Liver (tissue), 9 donors: ENCODE results near the gene MUC21. TPM values are rescaled to one million over a fixed set of nuclear protein-coding genes. Genes with fewer than 3 reads are reported as not detected.
"Not testable (repeated sequence)": the region's sequence is repeated elsewhere in the genome, so short reads cannot be mapped to it uniquely, and the experiment has no call there.

Experiments used
- DNase-seq: peaks from one replicate; pipeline ENCODE4 v3.0.0-alpha.2; 2017; ENCODE audit warnings: low spot score
- H3K27ac ChIP-seq, 2 donors: one replicate each; pipeline ENCODE4 v1.7.0; 2013; ENCODE audit warnings: inconsistent platforms in 2 of 2, low read length in 2 of 2, control low read depth in 1 of 2, low read depth in 1 of 2, mild to moderate bottlenecking in 1 of 2
- H3K27me3 ChIP-seq, 4 donors: one replicate each; pipeline versions ENCODE4 v1.6.1 to v1.7.0; 2013; ENCODE audit warnings: low read length in 3 of 4, inconsistent platforms in 1 of 4, mild to moderate bottlenecking in 1 of 4, moderate library complexity in 1 of 4; ENCODE audit not compliant: control insufficient read depth in 4 of 4, insufficient read depth in 4 of 4
- H3K36me3 ChIP-seq, 4 donors: one replicate each; pipeline versions ENCODE4 v1.6.1 to v1.7.0; 2013; ENCODE audit warnings: low read length in 3 of 4, mild to moderate bottlenecking in 3 of 4, low read depth in 1 of 4, moderate library complexity in 1 of 4; ENCODE audit not compliant: control insufficient read depth in 4 of 4, insufficient read depth in 3 of 4
- H3K4me1 ChIP-seq, 4 donors: one replicate each; pipeline versions ENCODE4 v1.6.1 to v1.7.0; 2013; ENCODE audit warnings: low read length in 3 of 4, mild to moderate bottlenecking in 3 of 4, moderate library complexity in 1 of 4; ENCODE audit not compliant: control insufficient read depth in 4 of 4, insufficient read depth in 4 of 4
- H3K4me3 ChIP-seq, 3 donors: one replicate each; pipeline versions ENCODE4 v1.6.1 to v1.7.0; 2013; ENCODE audit warnings: low read length in 3 of 3, control low read depth in 1 of 3, low read depth in 1 of 3, mild to moderate bottlenecking in 1 of 3
- H3K9ac ChIP-seq, 2 donors: one replicate each; pipeline ENCODE4 v1.7.0; 2013; ENCODE audit warnings: low read length in 2 of 2, mild to moderate bottlenecking in 2 of 2, moderate library complexity in 2 of 2, control low read depth in 1 of 2, low read depth in 1 of 2
- H3K9me3 ChIP-seq, 4 donors: one replicate each; pipeline versions ENCODE4 v1.6.1 to v1.7.0; 2013; ENCODE audit warnings: low read length in 3 of 4; ENCODE audit not compliant: control insufficient read depth in 4 of 4
- EGR1 ChIP-seq, 2 donors: IDR thresholded peaks; 2 replicates each; pipeline ENCODE4 v1.6.1; 2016 to 2018; ENCODE audit warnings: antibody characterized with exemption in 2 of 2, low read depth in 2 of 2
- FOXA1 ChIP-seq: IDR thresholded peaks from 2 replicates; pipeline ENCODE4 v1.6.1; 2016; ENCODE audit warnings: antibody characterized with exemption
- FOXA2 ChIP-seq: IDR thresholded peaks from 2 replicates; pipeline ENCODE4 v1.6.1; 2016; ENCODE audit warnings: antibody characterized with exemption
- GABPA ChIP-seq, 2 donors: IDR thresholded peaks in 1 of 2; conservative IDR thresholded peaks in 1 of 2; 2 replicates each; pipeline ENCODE4 v1.6.1; 2016; ENCODE audit warnings: antibody characterized with exemption in 2 of 2, mild to moderate bottlenecking in 1 of 2, moderate library complexity in 1 of 2
- HNF4A ChIP-seq, 2 donors: conservative IDR thresholded peaks; 2 replicates each; pipeline ENCODE4 v1.6.1; 2016; ENCODE audit warnings: antibody characterized with exemption in 2 of 2, mild to moderate bottlenecking in 2 of 2
- HNF4G ChIP-seq: IDR thresholded peaks from 2 replicates; pipeline ENCODE4 v1.6.1; 2016; ENCODE audit warnings: antibody characterized with exemption
- JUND ChIP-seq, 2 donors: IDR thresholded peaks; 2 replicates each; pipeline ENCODE4 v1.6.1; 2016; ENCODE audit warnings: antibody characterized with exemption in 2 of 2
- MAX ChIP-seq: IDR thresholded peaks from 2 replicates; pipeline ENCODE4 v1.6.1; 2016; ENCODE audit warnings: antibody characterized with exemption
- NR2F2 ChIP-seq: IDR thresholded peaks from 2 replicates; pipeline ENCODE4 v1.6.1; 2016; ENCODE audit warnings: antibody characterized with exemption
- RAD21 ChIP-seq, 2 donors: IDR thresholded peaks; 2 replicates each; pipeline ENCODE4 v1.6.1; 2016; ENCODE audit warnings: antibody characterized with exemption in 2 of 2, mild to moderate bottlenecking in 2 of 2
- REST ChIP-seq: IDR thresholded peaks from 2 replicates; pipeline ENCODE4 v1.6.1; 2016; ENCODE audit warnings: antibody characterized with exemption, mild to moderate bottlenecking
- RXRA ChIP-seq, 2 donors: IDR thresholded peaks; 2 replicates each; pipeline ENCODE4 v1.6.1; 2017 to 2018; ENCODE audit warnings: antibody characterized with exemption in 2 of 2, mild to moderate bottlenecking in 1 of 2
- SP1 ChIP-seq: IDR thresholded peaks from 2 replicates; pipeline ENCODE4 v1.6.1; 2018; ENCODE audit warnings: antibody characterized with exemption, mild to moderate bottlenecking
- TAF1 ChIP-seq: conservative IDR thresholded peaks from 2 replicates; pipeline ENCODE4 v1.6.1; 2016; ENCODE audit warnings: antibody characterized with exemption, mild to moderate bottlenecking
- YY1 ChIP-seq: IDR thresholded peaks from 2 replicates; pipeline ENCODE4 v1.6.1; 2016; ENCODE audit warnings: antibody characterized with exemption, mild to moderate bottlenecking
- WGBS: extraction: QIAGEN DNeasy Blood & Tissue Kit; methylation state at CpG from one replicate; pipeline ENCODE4 v1.1.7; 2013; 5-methylcytosine and 5-hydroxymethylcytosine counted together
- polyA plus RNA-seq, 2 donors: library from polyadenylated mRNA; stranded (reverse) in 1 of 2; unstranded in 1 of 2; fragments of 200-250 nt in 1 of 2; fragments of >200 nt in 1 of 2; fragmentation: Nextera tagmentation in 1 of 2; extraction: Ambion mirVana in 1 of 2; gene quantifications; one replicate each; pipeline versions ENCODE4 v1.2.1 to v1.2.3, GENCODE V29; 2013 to 2015
- total RNA-seq, 2 donors: library from RNA; depleted of rRNA; stranded (reverse); fragments of >200 nt; gene quantifications; one replicate each; pipeline ENCODE4 v1.2.3, GENCODE V29; 2014
- TF ChIP-seq, protein P1 (sequence below): fragments of 150-350 bp; IDR thresholded peaks from 2 replicates; pipeline ENCODE4 v1.5.1; 2017; ENCODE audit warnings: improper control_type of control experiment, low read depth, low read length; ENCODE audit not compliant: missing input control
- TF ChIP-seq, protein P2 (sequence below): IDR thresholded peaks from 2 replicates; pipeline ENCODE4 v1.6.1; 2016; ENCODE audit warnings: antibody characterized with exemption
- TF ChIP-seq, protein P3 (sequence below): IDR thresholded peaks from 2 replicates; pipeline ENCODE4 v1.6.1; 2016; ENCODE audit warnings: antibody characterized with exemption
- donor health status: healthy.
- donor health status: healthy.
- donor health status: healthy.
- donor health status: healthy.
- donor health status: healthy.

Gene MUC21
- total and polyA plus RNA-seq, 4 donors: 0.02 TPM; not detected in 3

GRCh38 chr6:30966154-30966553, 17.4 kb upstream of the MUC21 start:
- 80% methylated on average over 3 of the region's 3 CpGs for WGBS
- Histone ChIP-seq H3K9ac (no peak overlapping the region), H3K27me3 (no peaks in the 10 kb centered on the region), H3K4me1 (no peaks in the 10 kb centered on the region), H3K4me3 (no peak overlapping the region), H3K36me3 (no peaks in the 10 kb centered on the region), H3K9me3 (no peaks in the 10 kb centered on the region), H3K27ac (no peak overlapping the region)
- TF ChIP-seq HNF4G (no peak), TAF1 (no peak), REST (no peak), FOXA2 (no peak)
- no peak for DNase-seq

GRCh38 chr6:30969171-30969570, 14.3 kb upstream of the MUC21 start:
- H3K4me3 ChIP-seq, H3K4me1 ChIP-seq, H3K9ac ChIP-seq, H3K27ac ChIP-seq, H3K27me3 ChIP-seq, H3K9me3 ChIP-seq, H3K36me3 ChIP-seq, DNase-seq: not testable (repeated sequence)
- WGBS: 93% methylated on average over 6 of the region's 6 CpGs

DNA sequence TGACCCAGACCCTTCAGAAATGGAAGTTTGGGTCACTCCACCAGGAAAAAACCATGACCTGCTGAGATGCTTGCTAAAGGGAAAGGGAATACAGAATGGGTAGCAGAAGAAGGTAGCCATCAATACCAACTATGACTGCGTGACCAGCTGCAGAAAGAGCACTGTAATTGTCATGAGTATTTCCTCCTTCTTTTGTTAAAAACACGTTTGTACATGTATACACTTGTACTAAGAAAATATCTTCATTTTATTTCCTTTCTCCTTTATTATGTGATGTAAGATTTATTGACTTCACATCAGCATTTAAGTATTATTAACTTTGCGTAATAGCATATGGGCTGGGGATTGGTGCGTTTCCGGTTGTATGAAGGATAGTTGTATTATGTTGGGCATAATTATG, 12.6 kb upstream of the MUC21 start:
- no peak overlapping the region for H3K4me3 ChIP-seq
- no peaks in the 10 kb centered on the region for H3K4me1 ChIP-seq
- no peak for TF ChIP-seq TAF1
- TF ChIP-seq EGR1 (IDR thresholded peaks at IDR 0.05; ENCODE audit: low read depth in 2 of 2): no peak
- TF ChIP-seq YY1: no peak
- peaks cover 0 to 6% (median 0%) of the 10 kb centered on the region in 4 donors for H3K27me3 ChIP-seq
- no peaks in the 10 kb centered on the region for H3K9me3 ChIP-seq
- no peaks in the 10 kb centered on the region for H3K36me3 ChIP-seq
- 82% methylated on average over 5 of the region's 5 CpGs for WGBS
- no peak overlapping the region for H3K27ac ChIP-seq
- H3K9ac ChIP-seq: no peak overlapping the region
- no peak for DNase-seq

GRCh38 chr6:30972816-30973215, 10.7 kb upstream of the MUC21 start:
- Histone ChIP-seq H3K36me3 (no peaks in the 10 kb centered on the region), H3K9ac (no peak overlapping the region), H3K4me1 (no peaks in the 10 kb centered on the region), H3K27me3 (peaks cover 0 to 6% (median 0%) of the 10 kb centered on the region in 4 donors), H3K27ac (no peak overlapping the region), H3K4me3 (no peak overlapping the region), H3K9me3 (no peaks in the 10 kb centered on the region)
- DNase-seq: no peak
- WGBS: 88% methylated on average over 4 of the region's 4 CpGs
- no peak for TF ChIP-seq EGR1 (IDR thresholded peaks at IDR 0.05; ENCODE audit: low read depth in 2 of 2)
- no peak for TF ChIP-seq SP1
- TF ChIP-seq, protein P1, sequence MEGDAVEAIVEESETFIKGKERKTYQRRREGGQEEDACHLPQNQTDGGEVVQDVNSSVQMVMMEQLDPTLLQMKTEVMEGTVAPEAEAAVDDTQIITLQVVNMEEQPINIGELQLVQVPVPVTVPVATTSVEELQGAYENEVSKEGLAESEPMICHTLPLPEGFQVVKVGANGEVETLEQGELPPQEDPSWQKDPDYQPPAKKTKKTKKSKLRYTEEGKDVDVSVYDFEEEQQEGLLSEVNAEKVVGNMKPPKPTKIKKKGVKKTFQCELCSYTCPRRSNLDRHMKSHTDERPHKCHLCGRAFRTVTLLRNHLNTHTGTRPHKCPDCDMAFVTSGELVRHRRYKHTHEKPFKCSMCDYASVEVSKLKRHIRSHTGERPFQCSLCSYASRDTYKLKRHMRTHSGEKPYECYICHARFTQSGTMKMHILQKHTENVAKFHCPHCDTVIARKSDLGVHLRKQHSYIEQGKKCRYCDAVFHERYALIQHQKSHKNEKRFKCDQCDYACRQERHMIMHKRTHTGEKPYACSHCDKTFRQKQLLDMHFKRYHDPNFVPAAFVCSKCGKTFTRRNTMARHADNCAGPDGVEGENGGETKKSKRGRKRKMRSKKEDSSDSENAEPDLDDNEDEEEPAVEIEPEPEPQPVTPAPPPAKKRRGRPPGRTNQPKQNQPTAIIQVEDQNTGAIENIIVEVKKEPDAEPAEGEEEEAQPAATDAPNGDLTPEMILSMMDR: no peak
- TF ChIP-seq RXRA (IDR thresholded peaks at IDR 0.05): no peak
- no peak for TF ChIP-seq FOXA1
- TF ChIP-seq HNF4G: no peak
- TF ChIP-seq NR2F2: no peak
- TF ChIP-seq GABPA (IDR thresholded peaks at IDR 0.05 in 1 of 2, conservative IDR thresholded peaks at IDR 0.05 in 1 of 2): no peak
- no peak for TF ChIP-seq HNF4A (conservative IDR thresholded peaks at IDR 0.05)
- no peak for TF ChIP-seq YY1
- TF ChIP-seq, protein P2, sequence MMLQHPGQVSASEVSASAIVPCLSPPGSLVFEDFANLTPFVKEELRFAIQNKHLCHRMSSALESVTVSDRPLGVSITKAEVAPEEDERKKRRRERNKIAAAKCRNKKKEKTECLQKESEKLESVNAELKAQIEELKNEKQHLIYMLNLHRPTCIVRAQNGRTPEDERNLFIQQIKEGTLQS: no peak
- no peak for TF ChIP-seq JUND (IDR thresholded peaks at IDR 0.05)
- TF ChIP-seq FOXA2: no peak
- no peak for TF ChIP-seq MAX
- TF ChIP-seq TAF1: no peak
- TF ChIP-seq, protein P3, sequence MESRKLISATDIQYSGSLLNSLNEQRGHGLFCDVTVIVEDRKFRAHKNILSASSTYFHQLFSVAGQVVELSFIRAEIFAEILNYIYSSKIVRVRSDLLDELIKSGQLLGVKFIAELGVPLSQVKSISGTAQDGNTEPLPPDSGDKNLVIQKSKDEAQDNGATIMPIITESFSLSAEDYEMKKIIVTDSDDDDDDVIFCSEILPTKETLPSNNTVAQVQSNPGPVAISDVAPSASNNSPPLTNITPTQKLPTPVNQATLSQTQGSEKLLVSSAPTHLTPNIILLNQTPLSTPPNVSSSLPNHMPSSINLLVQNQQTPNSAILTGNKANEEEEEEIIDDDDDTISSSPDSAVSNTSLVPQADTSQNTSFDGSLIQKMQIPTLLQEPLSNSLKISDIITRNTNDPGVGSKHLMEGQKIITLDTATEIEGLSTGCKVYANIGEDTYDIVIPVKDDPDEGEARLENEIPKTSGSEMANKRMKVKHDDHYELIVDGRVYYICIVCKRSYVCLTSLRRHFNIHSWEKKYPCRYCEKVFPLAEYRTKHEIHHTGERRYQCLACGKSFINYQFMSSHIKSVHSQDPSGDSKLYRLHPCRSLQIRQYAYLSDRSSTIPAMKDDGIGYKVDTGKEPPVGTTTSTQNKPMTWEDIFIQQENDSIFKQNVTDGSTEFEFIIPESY: no peak
- no peak for TF ChIP-seq RAD21 (IDR thresholded peaks at IDR 0.05)
